Measurements from ENCODE around the gene PLEKHH2.
"Not testable (repeated sequence)": the region's sequence is repeated elsewhere in the genome, so short reads cannot be mapped to it uniquely, and the experiment has no call there.

Gene PLEKHH2

DNA sequence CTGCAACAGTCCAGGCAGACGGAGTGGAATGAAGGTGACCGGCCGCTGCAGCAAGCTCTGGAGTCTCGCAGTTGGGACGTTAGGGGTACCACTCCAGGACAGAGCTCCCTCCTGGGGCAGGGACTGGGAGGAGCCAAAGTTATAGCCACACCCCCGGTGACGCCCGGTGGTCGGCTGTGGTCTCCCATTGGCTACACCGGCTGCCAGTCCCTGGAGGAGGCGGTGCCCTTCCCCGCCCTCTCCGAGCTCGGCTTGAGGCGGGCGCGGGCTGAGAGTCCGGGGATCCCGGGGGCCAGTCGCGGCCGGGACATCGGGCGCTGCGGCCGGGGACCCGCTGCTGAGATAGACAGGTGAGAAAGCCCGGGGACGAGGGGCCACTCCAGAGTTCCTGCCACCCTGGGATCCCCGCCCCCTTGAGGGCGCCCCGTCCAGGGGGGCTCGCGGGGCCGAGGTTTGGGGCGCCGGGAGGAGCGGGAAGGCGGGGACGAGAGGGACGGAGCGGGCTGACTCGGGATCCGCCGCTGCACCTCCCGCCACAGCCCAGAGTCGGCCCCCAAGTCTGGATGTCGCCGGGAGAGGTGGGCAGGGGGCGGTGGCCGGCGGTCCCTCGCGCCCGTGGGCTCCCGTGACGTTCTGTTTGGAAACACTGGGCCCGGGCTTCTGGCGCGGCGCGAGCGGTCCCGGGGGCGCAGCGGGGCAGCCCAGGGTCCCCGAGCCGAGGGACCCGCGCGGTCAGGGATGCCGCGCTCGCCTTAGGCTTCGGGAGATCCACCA, at the start of gene PLEKHH2:
Gene PLEKHH2, plus strand, starts transcription at position 231 of the 774 bp plus-strand sequence. CDS start 7,414 bp downstream, outside the sequence.
- DNase-seq, result peak; percentile 59 to 64

DNA sequence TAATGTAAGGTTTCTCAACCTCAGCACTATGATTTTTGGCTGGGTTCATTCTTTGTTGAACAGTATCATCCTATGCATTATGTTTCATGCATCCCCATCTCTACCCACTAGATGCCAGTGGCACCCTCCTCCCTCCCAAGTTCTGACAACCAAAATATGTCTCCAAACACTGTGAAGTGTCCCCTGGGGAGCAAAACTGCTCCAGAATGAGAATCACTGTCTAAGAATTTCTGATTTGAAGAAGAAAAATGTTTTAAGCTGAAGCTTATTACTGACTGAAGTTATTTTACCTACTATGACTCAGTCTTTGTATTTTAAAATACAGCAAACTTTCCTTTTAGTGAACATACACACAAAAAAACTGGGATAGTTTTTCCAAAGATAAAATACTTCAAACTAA, 44.6 kb upstream of the PLEKHH2 start:
- DNase-seq, result peak; percentile 17 to 19

DNA sequence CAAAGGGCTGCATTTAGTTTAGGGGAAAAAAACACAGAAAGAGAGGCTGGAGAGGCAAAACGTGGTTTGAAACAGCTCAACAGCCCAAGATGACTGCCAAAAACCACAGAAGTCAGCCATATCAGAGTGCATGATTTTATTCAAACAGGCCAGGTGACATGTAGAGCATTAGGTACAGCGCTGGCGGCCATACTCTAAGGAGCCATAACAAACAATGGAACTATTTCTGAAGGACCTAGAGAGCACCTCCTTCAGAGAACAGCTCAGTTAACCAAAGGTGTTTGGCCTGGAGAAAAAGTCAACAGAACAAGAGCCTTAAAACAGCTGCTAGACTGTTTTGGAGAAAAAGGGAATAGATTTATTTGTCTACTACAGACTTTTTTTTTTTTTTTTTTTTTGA, 43.8 kb upstream of the PLEKHH2 start:
- no peak for DNase-seq

DNA sequence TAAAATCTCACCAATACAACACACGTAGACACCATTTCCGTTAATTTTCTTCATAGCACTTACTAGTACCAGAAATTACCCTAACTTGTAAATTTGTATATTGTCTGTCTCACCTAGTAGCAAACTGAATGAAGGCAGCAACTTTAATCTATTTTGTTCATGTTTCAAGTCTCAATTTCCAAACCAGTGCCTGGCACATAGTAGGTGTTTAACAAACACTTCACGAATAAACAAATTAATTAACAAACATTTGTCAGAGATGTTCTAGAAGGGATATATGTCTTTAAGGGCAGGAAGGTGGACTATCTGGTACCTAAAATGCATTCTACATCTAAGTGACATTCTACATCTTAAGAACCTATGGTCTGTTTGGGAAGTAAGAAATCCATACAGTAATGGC, 42.2 kb upstream of the PLEKHH2 start:
- no peak for DNase-seq

DNA sequence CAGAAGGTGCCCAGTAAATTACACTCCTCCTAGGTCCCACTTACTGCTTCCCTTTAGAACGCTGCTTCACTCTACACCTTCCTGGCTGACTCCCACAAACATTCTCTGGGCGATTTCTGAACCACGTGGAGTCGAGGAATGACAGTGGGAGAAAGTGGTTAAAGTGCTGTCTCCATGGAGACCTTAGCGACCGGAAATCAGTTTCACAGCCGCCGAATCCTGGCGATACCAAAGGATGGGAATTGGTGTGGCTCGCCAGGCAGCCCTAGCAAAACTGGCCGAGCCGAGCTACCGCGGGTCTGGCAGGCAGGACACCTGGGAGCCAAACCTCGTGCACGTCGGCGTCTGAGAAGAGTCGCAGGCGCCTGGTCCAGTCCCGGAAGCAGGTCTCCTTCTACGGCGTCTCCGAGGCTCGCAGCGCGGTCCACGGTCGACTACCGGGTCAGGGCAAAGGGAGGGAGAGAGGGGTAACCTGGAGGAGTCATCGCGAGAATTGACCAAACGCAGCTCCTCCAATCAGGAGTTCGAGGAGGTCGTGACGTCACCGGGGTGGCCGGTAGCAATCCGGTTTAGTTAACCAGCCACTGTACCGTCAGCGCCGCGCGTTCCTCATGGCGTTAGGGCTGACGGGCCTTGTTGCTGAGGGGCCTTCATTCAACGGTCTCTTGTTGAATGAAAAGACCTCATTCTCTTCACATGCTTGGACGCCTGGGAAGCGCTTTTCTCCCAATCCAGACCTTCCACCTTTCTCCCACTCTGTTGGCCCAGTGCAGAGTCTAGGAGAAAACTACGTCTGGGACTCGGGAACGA, 41.3 kb upstream of the PLEKHH2 start, which contains the start of gene THADA:
Gene THADA, minus strand, starts transcription at position 436 of the 810 bp plus-strand sequence. CDS start 3,646 bp downstream, outside the sequence.
- DNase-seq, result peak; percentile 96 to 97

DNA sequence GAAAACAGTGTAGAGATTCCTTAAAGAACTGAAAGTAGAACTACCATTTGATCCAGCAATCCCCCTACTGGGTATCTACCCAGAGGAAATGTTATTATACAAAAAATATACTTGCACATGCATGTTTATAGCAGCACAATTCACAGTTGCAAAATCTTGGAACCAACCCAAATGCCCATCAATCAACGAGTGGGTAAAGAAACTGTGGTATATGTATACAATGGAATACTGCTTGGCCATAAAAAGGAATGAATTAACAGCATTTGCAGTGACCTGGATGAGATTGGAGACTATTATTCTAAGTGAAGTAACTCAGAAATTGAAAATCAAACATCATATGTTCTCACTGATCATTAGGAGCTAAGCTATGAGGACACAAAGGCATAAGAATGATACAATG, 36.5 kb upstream of the PLEKHH2 start:
- DNase-seq, result not testable (repeated sequence)

DNA sequence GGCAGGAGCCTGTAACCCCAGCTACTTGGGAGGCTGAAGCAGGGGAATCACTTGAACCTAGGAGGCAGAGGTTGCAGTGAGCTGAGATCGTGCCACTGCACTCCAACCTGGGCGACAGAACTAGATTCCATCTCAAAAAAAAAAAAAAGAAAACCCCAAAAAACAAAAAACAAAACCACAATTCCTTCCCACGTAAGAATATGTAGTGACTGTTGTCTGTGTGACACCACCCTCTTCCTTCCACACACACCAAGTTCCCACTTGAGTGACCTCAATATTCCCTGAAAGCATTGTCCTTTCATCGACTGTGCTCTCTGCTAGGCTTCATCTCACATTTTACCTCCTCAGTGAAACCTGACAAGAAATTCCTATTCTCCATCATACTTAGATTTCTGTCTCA, 32.4 kb upstream of the PLEKHH2 start:
- DNase-seq, result no peak

DNA sequence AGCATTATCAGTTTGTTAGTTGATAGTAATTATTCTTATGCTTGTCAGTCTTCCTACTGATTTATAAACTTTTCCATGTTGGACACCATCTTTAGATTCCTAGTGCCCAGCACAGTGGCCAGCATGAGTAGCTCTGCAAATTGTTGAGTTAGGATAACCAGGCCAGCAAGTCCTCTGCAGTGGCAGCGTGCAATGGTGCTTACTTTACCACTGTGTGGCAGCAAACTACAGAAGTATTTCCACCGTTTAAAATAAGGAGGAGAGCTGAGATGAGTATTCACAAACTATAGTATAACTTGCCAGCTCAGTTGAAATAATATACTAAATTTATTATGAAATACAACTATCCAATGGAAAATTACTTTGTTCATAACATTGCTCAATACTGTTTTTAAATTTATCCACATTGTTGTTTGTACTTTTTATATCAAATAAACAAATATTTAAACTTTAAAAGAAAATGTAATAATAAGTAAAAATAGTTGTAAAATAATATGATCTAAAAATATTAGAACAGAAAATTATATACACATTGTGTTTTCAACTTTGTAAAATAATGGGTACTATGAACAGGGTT, 31.9 kb upstream of the PLEKHH2 start:
- peak; percentile 76 for DNase-seq

DNA sequence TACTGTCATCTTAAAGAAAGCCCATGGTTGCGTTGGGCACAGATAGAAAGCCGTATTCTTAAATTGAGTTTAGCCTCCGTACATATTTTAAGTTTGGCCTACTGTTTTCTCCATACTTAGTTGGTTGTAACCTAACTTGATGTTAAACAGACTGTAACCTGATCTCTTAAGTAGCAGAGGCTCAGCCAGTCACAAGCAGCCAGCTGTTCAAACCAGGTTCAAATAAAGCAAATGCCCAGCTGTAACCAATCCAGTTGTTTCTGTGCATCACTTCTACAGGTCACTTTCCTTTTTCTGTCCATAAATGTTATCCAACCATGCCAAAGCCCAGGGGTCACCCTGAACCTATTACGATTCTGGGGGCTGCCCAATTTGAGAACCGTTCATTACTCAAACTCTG, 31.2 kb upstream of the PLEKHH2 start:
- no peak for DNase-seq

DNA sequence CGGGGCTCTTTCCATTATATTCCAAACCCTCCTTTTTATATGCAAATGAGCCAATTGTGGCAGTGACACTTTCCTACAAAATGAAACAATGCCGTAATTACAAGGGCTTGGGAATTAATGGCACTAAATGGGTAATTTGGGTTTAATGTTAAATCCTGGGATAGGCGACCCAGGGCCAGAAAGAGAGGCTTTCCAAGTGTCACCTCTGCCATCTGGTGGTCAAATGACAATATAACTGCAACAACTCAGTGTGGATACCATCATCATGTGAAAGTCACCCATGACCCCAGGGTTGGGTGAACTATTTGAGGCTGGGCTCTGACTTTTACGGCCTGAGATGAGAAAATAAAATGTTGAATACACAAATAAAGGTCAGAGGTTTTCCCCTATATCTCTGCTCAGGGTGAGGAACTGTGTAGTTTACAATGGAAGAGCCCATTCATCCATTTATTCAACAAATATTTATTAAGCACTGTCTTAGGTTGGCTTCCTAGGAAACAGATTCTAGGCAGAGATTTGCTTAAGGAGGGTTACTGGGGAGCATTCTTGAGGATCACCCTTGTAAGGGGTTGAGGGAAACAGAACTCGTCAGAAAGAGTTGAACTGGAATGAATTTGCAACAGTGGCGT, 27.7 kb upstream of the PLEKHH2 start:
- peak; percentile 39 to 76 for DNase-seq

DNA sequence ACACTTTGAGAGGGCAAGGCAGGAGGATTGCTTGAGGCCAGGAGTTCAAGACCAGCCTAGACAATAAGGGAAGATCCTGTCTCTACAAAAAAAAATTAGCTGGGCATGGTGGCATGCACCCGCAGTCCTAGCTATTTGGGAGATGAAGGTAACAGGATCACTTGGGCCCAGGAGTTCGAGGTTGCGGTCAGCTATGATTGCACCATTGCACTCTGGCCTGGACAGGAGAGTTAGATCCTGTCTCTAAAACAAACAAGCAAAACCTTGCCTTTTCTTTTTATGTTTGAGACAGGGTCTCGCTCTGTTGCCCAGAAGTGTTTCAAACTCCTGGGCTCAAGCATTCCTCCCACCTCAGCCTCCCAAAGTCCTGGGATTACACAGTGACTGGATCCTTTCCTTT, 26.7 kb upstream of the PLEKHH2 start:
- DNase-seq, result no peak

DNA sequence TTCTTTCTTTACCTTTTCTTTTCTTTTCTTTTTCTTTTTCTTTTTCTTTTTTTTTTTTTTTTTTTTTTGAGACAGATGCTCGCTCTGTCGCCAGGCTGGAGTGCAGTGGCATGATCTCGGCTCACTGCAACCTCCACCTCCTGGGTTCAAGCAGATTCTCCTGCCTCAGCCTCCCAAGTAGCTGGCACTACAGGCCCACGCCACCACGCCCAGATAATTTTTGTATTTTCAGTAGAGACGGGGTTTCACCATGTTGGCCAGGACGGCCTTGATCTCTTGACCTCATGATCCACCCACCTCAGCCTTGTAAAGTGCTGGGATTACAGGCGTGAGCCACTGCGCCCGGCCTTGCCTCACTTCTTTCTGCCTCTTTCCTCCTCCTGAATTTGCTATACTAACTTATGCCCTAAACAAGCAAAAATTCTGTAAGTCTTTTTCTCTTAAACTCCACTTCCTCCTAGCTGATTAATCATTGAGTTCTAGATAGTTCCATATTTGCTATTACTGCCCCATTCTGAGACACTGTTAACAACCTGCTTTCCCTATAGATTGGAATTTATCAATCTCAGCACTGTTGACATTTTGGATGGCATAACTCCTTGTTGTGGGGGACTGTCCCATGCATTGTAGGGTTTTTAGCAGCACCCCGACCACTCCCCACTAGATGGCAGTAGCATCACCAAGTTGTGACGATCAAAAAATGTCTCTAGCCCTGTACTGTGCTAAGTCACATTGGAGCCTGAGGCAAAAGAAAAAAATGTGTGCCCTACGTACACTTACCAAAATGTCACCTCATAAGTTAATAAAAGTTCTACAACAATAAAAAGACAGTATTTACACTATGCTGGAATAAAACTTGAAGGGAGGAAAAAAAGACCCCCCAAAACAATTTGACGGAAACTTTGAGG, 24.8 kb upstream of the PLEKHH2 start:
- DNase-seq, result peak; percentile 82 to 92

DNA sequence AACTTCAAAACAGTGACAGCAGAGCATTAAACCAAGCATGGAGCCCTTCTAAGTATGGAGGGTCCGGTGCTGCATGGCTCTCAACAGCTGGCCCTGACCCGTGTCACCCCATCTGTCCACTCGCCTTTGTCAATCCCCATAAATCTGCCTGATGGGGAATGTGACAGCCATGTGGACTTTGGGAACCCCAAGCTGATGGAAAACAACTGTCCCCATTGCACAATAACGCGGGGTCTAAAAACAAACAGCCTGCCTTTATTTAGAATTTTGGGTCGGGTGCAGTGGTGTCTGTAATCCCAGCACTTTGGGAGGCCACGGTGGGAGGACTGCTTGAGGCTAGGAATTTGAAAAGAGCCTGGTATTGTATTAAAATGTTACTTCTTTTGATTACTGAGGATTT, 24.1 kb upstream of the PLEKHH2 start:
- no peak for DNase-seq

DNA sequence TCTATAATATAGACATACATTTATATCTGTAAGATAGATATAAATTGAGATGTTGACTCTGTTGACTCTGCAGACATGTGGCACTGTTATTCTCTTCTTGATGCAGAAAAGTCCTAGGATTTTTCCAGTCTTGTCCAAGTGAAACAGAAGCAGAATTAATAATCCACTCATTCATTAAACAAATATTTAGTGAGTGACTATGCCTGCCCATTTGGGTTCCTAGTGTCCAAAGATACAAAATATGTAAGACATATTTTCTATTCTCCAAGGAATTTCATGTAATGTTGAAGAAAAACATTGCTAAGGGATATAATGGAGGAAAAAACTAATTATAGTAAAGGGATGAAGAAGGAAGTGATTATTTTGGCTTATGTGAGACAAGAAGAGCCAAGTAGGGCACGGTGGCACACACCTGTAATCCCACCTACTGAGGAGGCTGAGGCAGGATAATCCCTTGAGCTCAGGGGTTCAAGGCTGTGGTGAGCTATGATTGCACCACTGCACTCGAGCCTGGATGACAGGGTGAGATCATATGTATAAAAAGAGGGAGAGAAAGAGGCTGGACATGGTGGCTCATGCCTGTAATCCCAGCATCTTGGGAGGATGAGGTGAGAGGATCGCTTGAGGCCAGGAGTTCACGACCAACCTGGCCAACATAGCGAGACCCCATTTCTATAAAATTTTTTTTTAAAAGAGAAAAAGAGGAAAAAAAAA, 19.9 kb upstream of the PLEKHH2 start:
- no peak for DNase-seq

DNA sequence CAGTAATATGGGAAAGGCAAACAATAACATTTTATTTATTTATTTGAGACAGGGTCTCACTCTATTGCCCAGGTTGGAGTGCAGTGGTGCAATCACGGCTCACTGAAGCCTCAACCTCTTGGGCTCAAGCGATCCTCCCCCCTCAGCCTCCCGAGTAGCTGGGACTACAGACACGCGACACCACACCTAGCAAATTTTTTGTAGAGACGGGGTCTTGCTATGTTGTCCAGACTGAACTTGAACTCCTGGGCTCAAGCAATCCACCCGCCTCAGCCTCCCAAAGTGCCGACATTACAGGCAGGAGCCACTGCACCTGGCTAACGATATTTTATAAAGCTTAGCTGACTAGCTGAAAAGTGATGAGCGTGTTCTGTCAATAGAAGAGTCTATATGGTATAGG, 17.5 kb upstream of the PLEKHH2 start:
- DNase-seq, result no peak

DNA sequence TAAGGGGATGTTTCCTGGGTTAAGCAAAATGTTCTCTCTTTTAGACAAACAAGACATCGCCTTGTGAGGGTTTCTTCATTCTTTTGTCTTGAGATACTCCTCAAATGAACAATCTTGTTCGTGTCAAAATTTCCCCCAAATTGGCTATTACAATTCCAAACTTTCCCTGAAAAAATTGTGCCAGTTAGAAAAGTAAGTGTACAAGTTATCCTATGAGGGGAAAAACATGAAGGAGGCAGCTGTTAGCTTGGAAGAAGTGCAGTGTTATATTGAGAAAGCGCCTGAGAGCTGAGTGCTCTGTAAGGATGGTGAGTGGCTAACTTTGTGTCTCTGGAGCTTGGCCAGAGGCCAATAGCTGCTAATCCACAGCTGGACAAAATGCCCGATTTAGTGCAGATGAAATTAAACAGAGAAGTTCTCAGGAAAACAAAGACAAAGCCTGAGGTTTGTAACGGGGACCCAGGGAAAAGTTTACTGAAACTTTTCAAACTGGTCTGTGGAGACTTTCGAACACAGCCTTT, 14.1 kb upstream of the PLEKHH2 start:
- DNase-seq, result no peak

DNA sequence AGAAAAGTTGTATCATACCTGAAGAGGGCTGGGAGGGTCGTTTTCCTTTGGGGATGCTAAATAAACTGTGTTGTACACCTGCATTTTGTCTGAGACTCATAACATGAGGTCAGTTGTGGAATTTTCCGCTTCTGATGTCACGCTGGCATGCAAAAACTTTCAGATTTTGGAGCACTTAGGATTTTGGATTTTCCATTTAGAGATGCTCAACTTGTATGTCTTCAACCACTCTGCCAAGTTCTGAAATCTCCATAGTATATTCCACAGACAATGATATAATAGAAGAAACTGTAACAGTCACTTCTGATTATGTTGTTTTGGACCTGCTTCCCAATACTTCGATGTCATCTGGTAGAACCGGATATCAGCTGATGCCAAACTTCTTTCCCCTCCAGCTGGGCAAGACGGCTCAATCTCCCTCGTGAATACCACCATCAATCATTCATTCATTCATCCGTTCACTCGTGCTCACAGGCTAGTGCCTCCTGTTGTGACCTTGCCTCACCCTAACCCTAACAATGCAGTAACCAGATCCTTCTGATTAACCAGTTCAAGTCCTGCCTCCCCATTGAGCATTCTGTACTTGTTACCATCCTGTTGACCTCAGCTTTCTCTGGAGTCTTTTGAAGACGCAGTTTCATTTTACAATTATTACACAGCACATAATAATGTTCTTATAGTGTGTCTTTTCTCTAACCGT, 5.3 kb upstream of the PLEKHH2 start:
- no peak for DNase-seq

DNA sequence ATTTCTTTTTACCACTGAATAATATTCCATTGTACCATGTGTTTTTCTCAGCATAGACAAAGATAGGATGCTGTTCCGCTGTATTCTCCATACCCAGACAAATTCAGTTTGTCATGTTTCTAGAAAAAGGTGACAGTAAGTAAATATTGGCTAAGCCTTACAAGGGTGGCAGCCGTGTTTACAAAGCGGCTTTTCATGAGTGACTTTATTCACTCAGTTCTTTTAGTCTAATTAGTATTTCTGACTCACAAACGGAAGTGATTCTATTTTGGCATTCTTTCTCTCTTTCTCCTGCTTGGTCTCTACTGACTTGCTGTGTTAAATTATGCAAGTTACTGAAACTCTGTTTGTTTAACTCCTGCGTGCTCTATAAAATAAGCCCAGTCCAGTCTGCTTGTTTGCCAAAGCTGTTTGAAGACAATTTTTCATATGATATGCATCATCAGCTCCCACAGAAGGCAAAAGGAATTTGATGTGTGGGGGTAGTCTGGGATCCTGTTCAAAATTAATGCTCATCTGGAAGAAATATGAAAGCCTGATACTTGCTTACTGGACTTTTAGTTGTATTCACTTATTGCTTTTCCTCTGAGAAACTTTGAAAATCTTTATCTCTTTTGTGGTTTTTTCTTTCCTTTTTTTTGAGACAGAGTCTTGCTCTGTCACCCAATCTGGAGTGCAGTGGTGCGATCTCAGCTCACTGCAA, 2.3 kb upstream of the PLEKHH2 start:
- no peak for DNase-seq

DNA sequence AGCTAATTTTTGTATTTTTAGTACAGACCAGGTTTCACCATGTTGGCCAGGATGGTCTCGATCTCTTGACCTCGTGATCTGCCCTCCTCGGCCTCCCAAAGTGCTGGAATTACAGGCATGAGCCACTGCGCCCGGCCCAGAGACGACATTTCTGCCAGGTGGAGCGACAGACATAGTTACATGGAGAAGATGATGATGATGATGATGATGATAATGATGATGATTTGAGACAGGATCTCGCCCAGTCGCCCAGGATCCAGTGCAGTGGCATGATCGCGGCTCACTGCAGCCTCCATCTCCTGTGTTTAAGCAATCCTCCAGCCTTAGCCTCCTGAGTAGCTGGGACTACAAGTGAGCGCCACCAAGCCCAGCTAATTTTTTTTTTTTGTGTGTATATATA, 907 bp upstream of the PLEKHH2 start:
- not testable (repeated sequence) for DNase-seq

DNA sequence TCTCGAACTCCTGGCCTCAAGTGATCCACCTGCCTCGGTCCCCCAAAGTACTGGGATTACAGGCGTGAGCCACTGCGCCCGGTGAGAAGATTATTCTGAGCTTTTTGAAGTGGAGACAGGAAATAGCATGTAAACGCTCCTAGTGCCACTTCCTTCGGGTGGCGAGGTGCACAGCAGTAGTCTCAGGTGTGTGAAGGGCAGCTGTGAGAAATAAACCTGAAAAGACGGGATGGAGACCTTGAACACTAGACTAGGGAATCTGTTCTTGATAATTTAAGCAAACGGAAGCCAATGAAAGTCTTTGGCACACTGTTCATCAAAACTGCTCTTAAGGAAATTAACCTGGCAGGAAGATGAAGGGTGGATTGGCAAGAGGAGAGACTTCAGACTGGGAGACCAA, 439 bp upstream of the PLEKHH2 start:
- DNase-seq, result no peak

Data from Kasumi-1 (cell line).